Tibial nerve (tissue), 4 donors: ENCODE data around the gene ANAPC15. TPM values are rescaled to one million over a fixed set of nuclear protein-coding genes. Genes with fewer than 3 reads are reported as not detected.

Experiments
- DNase-seq, 2 donors: peaks; one replicate each; pipeline ENCODE4 v3.0.0-alpha.2; 2019; ENCODE audit warnings: low spot score in 2 of 2
- H3K27ac ChIP-seq, 4 donors: fragments of 200-600 bp; sonication (generic) in 3 of 4; one replicate each; pipeline ENCODE4 v1.5.1; 2017 to 2019; ENCODE audit warnings: mild to moderate bottlenecking in 1 of 4
- H3K27me3 ChIP-seq, 2 donors: fragments of 200-600 bp; sonication (generic) in 1 of 2; one replicate each; pipeline versions ENCODE4 v1.5.1 to v1.6.0; 2017 to 2019
- H3K36me3 ChIP-seq, 3 donors: fragments of 200-600 bp; sonication (generic); one replicate each; pipeline ENCODE4 v1.5.1; 2018 to 2019
- H3K4me1 ChIP-seq, 4 donors: fragments of 200-600 bp; sonication (generic) in 3 of 4; one replicate each; pipeline ENCODE4 v1.5.1; 2017 to 2019
- H3K4me3 ChIP-seq, 4 donors: fragments of 200-600 bp; sonication (generic) in 3 of 4; one replicate each; pipeline ENCODE4 v1.5.1; 2017 to 2019; ENCODE audit warnings: mild to moderate bottlenecking in 1 of 4, moderate library complexity in 1 of 4
- H3K9me3 ChIP-seq, 4 donors: fragments of 200-600 bp; sonication (generic) in 3 of 4; one replicate each; pipeline ENCODE4 v1.5.1; 2017 to 2019
- CTCF ChIP-seq, 5 experiments: fragments of 200-600 bp in 3 of 5; fragments of 450-650 bp in 2 of 5; sonication (generic) in 3 of 5; IDR thresholded peaks; one replicate each; pipeline ENCODE4 v1.5.1; 2016 to 2019; ENCODE audit warnings: antibody characterized with exemption in 5 of 5, mild to moderate bottlenecking in 3 of 5, moderate library complexity in 2 of 5
- EP300 ChIP-seq, 2 donors: sonication (generic); formaldehyde crosslinking; IDR thresholded peaks; one replicate each; pipeline ENCODE4 v1.6.1; 2017; ENCODE audit warnings: antibody characterized with exemption in 2 of 2, mild to moderate bottlenecking in 1 of 2
- POLR2A ChIP-seq, 2 donors: fragments of 450-650 bp; IDR thresholded peaks; one replicate each; pipeline ENCODE4 v1.6.1; 2017; ENCODE audit warnings: antibody characterized with exemption in 2 of 2, mild to moderate bottlenecking in 2 of 2, moderate library complexity in 2 of 2
- WGBS, 2 donors: methylation state at CpG; one replicate each; pipeline ENCODE4 v1.1.5; 2018; 5-methylcytosine and 5-hydroxymethylcytosine counted together
- total RNA-seq, 4 donors: library from RNA; depleted of rRNA; stranded (reverse); fragments of >200 nt; gene quantifications; one replicate each; pipeline ENCODE4 v1.1.0, GENCODE V29; 2016

ANAPC15 gene
- total RNA-seq, 4 donors from 2014 or later, result 20.8 to 36.7 (median 30.8) TPM

- peaks cover 0 to 25% (median 11%) of the 10 kb centered on the region in 4 donors for H3K4me1 ChIP-seq
- H3K27ac ChIP-seq, result no peak overlapping the region
- 91 to 98% methylated on average over 2 of the region's 2 CpGs for WGBS, 2 donors
Measured at GRCh38 chr11:72083414-72083813, 29.1 kb downstream of the ANAPC15 start.

GRCh38 chr11:72081821-72082453 is 30.6 kb downstream of the ANAPC15 start:
- H3K27me3 ChIP-seq, result no peaks in the 10 kb centered on the region
- WGBS, 2 donors, result 91 to 93% methylated on average over 3 of the region's 3 CpGs
- no peak overlapping the region for H3K4me3 ChIP-seq
- peak overlapping the region in 3 of 4 donors; percentile 92 to 95 (median 93) for H3K27ac ChIP-seq
- H3K9me3 ChIP-seq, result no peaks in the 10 kb centered on the region
- H3K36me3 ChIP-seq, result peaks cover 0 to 8% (median 0%) of the 10 kb centered on the region in 3 donors
- DNase-seq, result no peak
- no peak for TF ChIP-seq EP300 (IDR thresholded peaks at IDR 0.05)
- no peak for TF ChIP-seq POLR2A (IDR thresholded peaks at IDR 0.05)
- TF ChIP-seq CTCF (IDR thresholded peaks at IDR 0.05), result no peak
- H3K4me1 ChIP-seq, result peaks cover 0 to 30% (median 11%) of the 10 kb centered on the region in 4 donors

More at GRCh38 chr11:72083414-72083813, 29.1 kb downstream of the ANAPC15 start:
- H3K4me3 ChIP-seq, result no peak overlapping the region
- no peak for DNase-seq
- H3K9me3 ChIP-seq, result no peaks in the 10 kb centered on the region
- H3K36me3 ChIP-seq, result peaks cover 0 to 16% (median 0%) of the 10 kb centered on the region in 3 donors
- TF ChIP-seq POLR2A (IDR thresholded peaks at IDR 0.05), result no peak
- no peak for TF ChIP-seq CTCF (IDR thresholded peaks at IDR 0.05)
- no peak for TF ChIP-seq EP300 (IDR thresholded peaks at IDR 0.05)
- H3K27me3 ChIP-seq, result no peaks in the 10 kb centered on the region

GRCh38 chr11:72081184-72081644 is 31.3 kb downstream of the ANAPC15 start:
- Histone ChIP-seq H3K27me3 (no peaks in the 10 kb centered on the region), H3K4me3 (peak overlapping the region; percentile 45 to 95 (median 68)), H3K27ac (peak overlapping the region; percentile 65 to 95 (median 92)), H3K9me3 (no peaks in the 10 kb centered on the region), H3K4me1 (peaks cover 0 to 30% (median 11%) of the 10 kb centered on the region in 4 donors), H3K36me3 (peaks cover 0 to 9% (median 0%) of the 10 kb centered on the region in 3 donors)
- TF ChIP-seq EP300 (IDR thresholded peaks at IDR 0.05) (no peak), POLR2A (IDR thresholded peaks at IDR 0.05) (no peak), CTCF (IDR thresholded peaks at IDR 0.05) (no peak)
- DNase-seq, result no peak
- 76 to 79% methylated on average over 21 of the region's 21 CpGs for WGBS, 2 donors

- Histone ChIP-seq H3K4me1 (peaks cover 0 to 30% (median 11%) of the 10 kb centered on the region in 4 donors), H3K9me3 (no peaks in the 10 kb centered on the region), H3K4me3 (peak within 1 kb of the TSS; percentile 45 to 95 (median 68)), H3K36me3 (peaks cover 0 to 8% (median 0%) of the 10 kb centered on the region in 3 donors), H3K27ac (peak within 1 kb of the TSS; percentile 65 to 95 (median 92)), H3K27me3 (no peaks in the 10 kb centered on the region)
- 0 to 1% methylated on average over 53 to 60 of the region's 60 CpGs for WGBS, 2 donors
- TF ChIP-seq EP300 (IDR thresholded peaks at IDR 0.05) (peak; percentile 87 to 98), POLR2A (IDR thresholded peaks at IDR 0.05) (peak; percentile 26 to 55), CTCF (IDR thresholded peaks at IDR 0.05) (peak in 1 of 5 experiments; percentile 10)
- peak; percentile 99 to 100 for DNase-seq
Measured at GRCh38 chr11:72080326-72081183, 31.9 kb downstream of the ANAPC15 start, which contains the start of the genes LRRC51 and NUMA1. TSS of gene LRRC51 (plus strand) at chr11:72080850. CDS start at chr11:72089084, 8,234 bp downstream. TSS of gene NUMA1 (minus strand) at chr11:72080542. CDS start at chr11:72035943, 44,599 bp downstream.
